GM21825 (cell line): ENCODE measurements around the gene SRPRB.
"Not testable (repeated sequence)": the region's sequence is repeated elsewhere in the genome, so short reads cannot be mapped to it uniquely, and the experiment has no call there.

Source experiments
- ATAC-seq: cut with Tn5 transposase; IDR thresholded peaks from one replicate; pipeline ENCODE4 v1.9.1; 2021; ENCODE audit warnings: mild to moderate bottlenecking, moderate library complexity; ENCODE audit not compliant: unreplicated experiment

SRPRB gene

DNA sequence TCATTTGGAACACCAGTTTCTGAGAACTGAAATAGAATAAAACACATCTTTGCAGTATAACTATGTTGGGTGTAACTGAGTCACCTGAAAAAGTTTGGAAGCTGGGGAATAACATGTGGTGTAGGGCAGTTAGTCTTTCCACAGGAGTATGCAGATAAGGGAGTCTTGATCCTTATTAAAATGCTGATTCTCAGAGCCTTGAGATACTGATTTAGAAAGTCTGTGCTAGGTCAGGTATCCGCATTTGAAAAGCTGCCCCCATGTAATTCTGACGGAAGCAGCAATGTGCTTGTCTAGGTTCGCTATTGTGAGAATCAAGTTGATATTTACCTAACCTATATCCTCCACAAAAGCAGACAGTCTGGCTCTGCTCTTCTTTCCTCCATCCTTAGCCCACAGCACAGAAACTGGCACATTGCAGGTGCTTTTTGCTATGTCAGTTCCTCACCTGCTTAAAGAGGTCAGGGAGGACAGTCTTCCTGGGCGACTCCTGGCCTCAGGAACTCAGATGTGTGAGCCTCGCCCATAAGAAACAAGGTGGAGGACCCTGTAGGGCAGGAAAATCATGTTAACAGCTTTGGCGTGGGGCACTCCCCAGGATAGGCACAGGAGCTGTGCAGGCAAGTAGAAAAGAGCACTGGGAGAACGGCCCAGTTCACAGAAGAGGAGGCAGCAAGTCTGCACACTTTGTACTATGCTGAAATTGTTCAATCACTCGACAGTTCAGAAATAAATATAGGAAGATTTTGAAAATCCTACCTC lies 27.6 kb upstream of the SRPRB start:
- ATAC-seq: no peak

DNA sequence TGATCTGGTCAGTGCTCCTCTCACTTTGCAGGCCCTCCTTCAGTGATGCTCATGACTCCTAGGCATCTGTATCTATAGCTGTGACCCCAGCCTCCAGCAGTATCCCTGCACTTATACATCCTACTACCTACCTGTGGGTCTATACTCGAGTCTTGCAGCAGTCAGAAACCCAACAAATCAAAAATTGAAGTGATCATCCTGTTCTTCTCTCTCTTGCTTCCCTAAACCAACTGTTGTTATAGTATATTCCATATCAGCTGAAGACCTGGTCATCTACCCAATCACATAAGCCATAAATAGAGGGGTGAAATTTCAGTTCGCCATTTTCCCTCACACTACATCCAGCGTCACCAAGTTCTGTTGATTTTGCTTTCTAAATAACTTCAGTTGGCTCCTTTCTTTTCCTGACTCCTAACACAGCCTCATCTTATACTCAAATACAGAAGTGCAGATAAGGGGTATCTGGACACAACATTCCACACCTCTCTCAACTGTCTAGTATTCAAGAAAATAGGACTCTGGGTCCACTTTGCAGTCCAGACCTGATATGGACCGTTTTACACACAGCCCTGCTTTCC lies 25.9 kb upstream of the SRPRB start:
- no peak for ATAC-seq

DNA sequence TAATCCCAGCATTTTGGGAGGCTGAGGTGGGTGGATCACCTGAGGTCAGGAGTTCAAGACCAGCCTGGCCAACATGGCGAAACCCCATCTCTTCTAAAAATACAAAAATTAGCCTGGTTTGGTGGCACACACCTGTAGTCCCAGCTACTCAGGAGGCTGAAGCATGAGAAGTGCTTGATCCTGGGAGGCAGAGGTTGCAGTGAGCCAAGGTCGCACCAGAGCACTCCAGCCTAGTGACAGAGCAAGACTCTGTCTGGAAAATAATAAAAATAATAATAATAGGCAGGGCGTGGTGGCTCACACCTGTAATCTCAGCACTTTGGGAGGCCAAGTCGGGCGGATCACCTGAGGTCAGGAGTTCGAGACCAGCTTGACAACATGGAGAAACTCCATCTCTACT lies 24.9 kb upstream of the SRPRB start:
- not testable (repeated sequence) for ATAC-seq

DNA sequence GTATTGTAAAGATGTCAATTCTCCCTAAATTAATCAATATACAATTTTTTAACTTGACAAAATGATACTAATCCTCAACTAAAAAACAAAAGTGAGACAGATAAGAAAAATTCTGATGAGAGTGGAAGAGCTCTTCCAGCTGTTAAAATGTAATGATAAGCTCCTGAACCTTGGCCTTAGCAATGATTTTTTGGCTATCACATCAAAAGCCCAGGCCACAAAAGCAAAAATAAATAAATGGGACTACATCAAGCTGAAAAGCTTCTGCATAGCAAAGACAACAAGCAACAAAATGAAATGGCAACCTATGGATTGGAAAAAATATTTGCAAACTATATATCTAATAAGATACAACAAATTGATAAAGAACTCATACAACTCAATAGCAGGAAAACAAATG lies 24.0 kb upstream of the SRPRB start:
- ATAC-seq: no peak

DNA sequence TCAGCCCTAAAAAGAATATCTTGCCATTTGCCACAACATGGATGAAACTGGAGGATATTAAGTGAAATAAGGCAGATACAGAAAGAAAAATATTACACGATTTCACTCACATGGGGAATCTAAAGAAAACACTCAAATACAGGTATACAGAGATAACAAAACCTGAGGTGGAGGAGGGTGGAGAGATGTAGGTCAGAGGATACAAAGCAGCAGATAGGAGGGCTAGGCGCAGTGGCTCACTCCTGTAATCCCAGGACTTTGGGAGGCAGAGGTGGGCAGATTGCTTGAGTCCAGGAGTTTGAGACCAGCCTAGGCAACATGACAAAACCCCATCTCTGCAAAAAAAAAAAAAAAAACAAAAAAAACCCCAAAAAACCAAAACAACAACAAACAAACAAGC lies 23.2 kb upstream of the SRPRB start:
- ATAC-seq: no peak

- ATAC-seq: no peak
Measured at GRCh38 chr3:133783762-133784161, 21.9 kb upstream of the SRPRB start.

DNA sequence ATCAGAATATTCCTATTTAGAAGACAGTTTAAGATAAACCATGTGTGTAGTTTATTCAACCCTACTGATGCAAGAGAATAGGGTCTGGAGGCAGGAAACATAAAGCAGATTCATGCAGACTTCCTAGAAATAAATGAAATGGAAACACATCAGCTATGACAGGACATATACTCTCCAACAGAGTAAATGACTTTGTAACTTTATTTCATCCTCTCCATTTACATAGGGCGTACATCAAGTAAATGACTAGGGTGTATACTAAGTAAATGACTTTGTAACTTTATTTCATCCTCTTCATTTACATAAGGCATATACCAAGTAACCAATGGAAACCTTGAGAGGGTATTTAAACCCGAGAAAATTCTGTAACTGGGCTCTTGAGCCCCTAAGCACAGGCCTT lies 17.6 kb upstream of the SRPRB start:
- ATAC-seq: no peak

GRCh38 chr3:133792171-133792763 lies 13.3 kb upstream of the SRPRB start:
- ATAC-seq: no peak

DNA sequence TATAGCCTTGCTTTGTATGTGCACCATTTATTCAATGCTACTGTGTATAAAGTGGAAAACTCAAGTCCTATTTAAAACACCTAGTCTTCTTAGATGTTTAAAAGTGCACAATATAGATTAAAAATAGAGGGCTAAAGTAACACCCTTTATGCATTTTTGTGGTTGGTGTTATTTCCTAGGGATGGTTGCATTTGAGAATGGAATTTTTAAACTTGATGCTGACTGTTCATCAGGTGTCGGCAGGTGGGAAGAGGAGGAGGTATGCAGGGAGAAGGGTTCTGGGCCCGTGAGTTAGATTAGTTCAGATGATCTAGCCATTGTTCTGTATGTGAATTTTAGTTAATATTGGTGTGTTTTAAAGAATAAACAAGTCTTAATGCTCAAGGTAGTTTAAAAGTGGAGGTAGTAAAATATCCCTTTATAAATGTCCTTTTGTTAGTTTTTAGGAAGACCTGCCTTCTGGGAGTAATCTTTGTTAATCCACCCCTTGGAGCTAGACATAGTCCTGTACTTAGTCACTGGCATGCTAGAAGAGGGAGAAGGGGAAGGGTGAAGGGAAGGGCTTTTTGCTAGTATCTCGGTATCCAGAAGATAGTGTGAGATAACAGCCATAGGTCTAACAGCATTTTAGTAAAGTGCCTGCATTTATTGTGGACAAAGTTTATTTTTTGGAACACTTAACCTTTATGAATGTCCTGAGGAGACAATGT lies 8.1 kb upstream of the SRPRB start:
- no peak for ATAC-seq

DNA sequence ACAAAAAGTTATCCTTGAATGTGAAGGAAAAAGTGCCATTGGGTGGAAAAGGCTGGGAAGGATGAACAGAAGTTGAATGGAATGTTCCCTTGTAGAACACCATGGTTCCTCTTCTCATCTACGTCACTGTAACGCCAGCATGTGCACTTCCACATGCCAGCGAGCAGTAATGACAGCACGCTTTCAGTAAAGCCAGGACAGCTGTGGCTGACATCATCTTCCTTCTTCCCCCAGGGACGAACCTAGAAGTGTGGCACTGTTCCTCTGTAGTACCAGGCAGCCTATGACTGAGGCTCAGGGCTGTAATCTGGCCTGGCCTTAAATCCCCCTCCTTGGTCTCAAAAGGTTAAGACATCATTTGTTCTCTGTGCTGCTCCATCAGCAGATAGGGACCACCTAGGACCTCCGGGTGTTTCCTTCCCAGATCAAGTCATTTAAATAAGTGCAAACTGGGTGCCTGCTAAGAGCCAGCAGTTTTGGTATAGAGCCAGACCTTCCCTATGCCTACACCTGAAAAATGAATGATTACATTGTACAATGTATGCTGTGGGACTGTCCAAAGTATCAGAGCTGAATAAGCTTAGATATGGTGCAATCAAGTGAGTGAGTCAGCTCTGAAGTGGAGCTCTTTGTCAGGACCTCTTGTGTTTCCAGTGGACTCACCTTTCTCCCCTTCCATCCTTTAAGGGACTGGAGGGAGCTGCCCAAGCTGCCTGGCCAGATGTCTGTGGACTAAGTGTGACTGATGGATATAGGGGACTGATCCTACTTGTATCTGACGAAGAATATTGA lies 5.6 kb upstream of the SRPRB start:
- ATAC-seq: no peak

DNA sequence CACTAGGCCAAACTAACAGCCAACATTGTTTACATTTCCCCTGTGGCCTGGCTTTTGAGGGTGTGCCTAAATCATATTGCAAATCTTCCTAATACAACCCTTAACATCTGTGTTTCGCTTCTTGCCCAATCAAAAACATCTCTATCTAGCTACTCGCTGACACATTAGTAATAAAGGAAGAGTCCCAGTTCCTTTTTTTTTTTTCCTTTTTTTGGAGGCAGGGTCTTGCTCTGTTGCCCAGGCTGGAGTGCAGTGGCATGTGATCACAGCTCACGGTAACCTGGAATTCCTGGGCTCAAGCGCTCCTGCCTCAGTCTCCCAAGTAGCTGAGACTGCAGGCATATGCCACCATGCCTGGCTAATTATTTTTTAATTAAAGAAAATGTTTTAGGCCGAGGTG lies 2.1 kb upstream of the SRPRB start:
- ATAC-seq: no peak

DNA sequence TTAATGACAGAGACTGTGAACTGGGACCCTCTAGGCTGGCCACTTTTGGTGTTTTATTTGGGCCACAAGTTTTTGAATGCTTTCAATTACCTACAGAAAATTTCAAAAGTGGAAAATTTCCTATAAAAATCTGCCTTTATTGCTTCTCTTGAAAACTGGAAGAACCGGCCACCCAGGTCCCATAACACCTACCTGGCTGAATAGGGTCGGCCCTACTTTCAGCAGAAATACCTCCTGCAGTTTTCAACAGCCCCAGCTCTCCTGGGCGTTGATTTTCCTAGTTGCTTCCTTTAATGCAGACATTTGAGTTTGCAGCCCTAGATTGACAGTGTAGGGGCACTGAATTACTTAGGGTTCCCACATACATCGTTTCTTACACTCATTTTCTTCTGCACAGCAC lies 719 bp upstream of the SRPRB start:
- no peak for ATAC-seq

DNA sequence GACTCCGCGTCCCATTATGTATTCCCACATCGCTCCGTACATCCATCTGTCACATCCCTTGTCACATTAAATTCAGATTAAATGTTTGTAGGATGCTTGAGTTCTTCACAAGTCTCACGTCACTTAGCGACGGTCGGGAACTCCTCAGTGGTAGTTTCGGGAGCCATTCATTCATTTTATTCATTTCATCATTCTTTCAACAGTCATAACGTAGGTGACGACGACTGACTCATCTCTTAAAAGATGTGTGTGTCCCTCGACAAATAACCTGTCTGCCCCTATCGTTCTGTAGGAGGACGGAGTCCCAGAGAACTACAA lies 272 bp upstream of the SRPRB start:
- ATAC-seq: no peak

DNA sequence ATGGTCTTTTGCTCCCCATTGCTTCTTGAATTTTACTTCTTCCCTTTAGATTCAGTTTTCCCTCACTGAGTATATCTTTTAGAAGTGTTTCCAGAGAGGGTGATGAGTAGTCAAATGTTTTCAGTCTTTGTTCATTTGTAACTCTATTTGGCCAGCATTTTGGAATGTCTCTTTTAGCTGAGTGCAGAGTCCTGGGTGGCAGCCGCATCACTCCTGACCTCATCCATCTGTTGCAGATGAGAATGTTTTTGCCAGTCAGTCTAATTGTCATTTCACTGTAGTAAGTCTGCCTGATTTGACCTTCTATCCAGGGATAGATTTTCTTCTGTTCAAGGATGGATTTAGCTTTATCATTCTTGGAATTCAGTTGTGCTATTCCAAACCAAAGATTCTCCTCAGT lies 7.3 kb downstream of the SRPRB start:
- no peak for ATAC-seq

DNA sequence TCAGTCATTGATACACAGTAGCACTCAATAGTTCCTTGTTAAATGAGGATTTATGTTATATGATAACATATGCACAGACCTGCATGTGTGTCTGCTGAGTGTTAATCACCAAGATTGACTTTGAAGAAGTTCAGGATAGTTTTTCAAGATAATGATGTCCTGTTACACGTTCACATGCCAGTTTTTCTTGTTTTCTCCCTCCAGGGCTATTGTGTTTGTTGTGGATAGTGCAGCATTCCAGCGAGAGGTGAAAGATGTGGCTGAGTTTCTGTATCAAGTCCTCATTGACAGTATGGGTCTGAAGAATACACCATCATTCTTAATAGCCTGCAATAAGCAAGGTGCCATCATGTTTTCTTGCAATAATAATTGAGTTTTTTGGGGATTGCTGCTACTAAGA lies 9.8 kb downstream of the SRPRB start:
- no peak for ATAC-seq

DNA sequence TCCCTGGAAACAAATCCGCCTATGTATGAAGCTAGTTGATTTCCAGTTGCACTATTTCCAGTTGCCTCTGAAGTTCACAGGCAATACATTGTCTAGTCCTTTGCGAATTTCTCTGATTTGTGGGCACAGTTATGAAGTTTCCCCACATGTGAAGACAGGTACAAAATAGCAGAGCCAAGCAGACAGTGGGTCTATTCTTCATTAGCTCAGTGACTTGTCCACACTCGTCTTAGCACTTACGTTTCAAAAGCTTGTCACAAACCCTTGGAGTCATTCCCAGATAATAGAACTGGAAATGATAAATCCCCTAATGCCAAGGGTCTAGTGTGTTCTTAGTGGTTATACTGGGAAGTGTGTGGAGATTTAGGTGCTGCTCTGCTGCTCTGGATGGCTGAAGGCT lies 14.5 kb downstream of the SRPRB start:
- ATAC-seq: no peak

DNA sequence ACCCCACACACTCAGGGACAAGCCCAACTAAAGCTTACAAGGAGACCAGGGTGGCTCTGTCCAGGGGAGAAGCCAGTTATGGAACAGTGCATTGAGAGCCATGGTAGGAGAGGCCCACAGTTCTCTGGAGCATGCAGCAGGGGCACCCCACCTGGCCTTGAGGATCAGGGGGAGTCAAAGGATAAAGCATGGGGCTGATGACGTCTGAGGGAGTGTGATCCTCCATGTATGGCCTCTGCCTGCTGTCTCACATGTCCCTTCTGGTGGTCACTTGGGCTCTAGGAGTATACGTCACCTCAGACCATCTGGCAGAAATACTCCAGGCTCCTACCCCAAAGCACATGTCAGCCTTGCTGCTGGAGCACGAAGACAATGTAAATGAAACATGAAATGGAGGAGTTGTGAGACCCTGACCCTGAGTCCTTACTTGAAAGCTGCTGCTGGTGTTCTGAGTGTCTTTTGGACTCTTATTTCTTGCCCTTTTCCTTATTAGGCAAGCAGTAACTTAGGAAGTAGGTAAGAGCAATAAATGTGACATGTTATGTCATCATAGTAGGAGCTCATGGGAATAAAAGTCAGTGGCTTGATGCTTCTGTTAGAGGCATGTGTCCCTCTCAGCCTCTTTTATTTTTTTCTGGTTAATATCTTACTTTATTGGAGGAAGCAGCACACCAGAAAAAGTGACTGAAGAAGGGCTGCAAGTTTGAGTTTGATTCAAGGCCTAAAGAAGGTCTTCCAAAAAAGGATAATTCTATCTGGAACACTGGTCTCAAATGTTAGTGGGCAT lies 15.5 kb downstream of the SRPRB start:
- ATAC-seq: no peak

GRCh38 chr3:133821767-133822638 lies 16.4 kb downstream of the SRPRB start:
- ATAC-seq: no peak

- no peak for ATAC-seq
Measured at GRCh38 chr3:133824961-133825485, 19.4 kb downstream of the SRPRB start.
